HL-60/S4 treated with retinoic acid at 250 ng/mL for 4 days and 3 days (cell line): Measurements from ENCODE around the gene CRCP.
"Not testable (repeated sequence)": the region's sequence is repeated elsewhere in the genome, so short reads cannot be mapped to it uniquely, and the experiment has no call there.

ENCODE experiments used
- in situ Hi-C: fragments of 300-500 bp; cut with MboI; formaldehyde crosslinking; loops from 2 replicates; pipeline ENCODE4 v1.7.0; 2022; ENCODE audit warnings: low sequenced_read_pairs

The CRCP gene

DNA sequence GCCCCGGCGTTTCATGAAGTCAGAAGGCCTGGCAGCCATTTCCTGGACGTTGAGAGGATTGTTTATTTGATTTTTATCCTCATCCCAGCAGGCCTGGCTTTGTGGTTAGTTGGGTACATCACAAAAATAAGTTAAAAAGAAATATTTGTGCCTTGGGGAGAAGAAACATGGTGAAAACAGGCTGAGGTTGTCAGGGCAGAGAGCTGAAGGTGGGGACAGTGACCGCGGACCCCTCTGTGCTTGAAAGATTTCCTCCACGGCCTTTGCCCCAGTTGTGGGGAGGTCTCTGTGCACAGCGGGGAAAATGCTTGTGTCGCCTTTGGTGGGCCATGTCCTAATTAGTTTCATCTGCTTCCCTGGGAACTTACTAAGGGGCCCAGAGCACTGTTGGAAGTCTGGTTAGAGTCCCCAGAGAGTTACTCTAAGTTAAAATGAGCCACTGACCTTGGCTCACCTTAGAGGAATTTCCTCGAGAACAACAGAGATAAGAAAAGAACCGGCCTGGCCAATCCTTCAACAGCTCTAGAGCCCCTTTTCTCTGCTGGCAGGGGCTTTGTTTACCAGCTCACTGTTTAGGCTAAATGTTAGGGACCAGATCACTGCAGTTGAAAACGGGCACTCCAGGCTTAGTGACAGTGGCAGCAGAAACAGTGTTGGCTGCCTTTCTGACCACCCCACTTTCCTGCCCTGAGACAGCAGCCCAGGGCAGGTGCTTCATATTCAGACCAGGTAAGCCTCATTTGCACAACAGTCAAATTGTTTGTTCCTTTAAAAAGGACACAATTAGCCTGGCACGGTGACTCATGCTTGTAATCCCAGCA is 37.9 kb downstream of the CRCP start:
- in situ Hi-C loops = no loop called here

- in situ Hi-C loops = no loop called here
These were observed 39.0 kb downstream of the CRCP start for GRCh38 chr7:66153691-66154090.

GRCh38 chr7:66156035-66156434 is 41.4 kb downstream of the CRCP start:
- in situ Hi-C loops = not testable (repeated sequence)

DNA sequence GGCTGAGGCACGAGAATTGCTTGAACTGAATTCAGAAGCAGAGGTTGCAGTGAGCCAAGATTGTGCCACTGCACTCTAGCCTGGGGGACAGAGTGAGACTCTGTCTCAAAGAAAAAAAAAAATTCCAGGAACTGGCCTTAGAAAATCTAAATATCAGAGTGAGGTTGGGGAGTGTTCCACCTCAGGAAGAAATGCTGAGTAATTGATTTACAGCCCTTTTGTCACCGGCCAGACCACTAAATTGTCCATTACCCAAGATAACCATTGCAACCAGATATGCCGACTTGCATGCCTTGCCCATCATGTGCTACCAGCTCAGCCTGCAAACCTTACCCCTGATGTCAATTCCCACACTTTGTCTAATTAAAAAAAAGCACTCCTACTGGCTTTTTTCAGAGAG is 42.4 kb downstream of the CRCP start:
- in situ Hi-C loops = no loop called here

GRCh38 chr7:66162622-66163021 is 48.0 kb downstream of the CRCP start:
- in situ Hi-C loops = no loop called here

DNA sequence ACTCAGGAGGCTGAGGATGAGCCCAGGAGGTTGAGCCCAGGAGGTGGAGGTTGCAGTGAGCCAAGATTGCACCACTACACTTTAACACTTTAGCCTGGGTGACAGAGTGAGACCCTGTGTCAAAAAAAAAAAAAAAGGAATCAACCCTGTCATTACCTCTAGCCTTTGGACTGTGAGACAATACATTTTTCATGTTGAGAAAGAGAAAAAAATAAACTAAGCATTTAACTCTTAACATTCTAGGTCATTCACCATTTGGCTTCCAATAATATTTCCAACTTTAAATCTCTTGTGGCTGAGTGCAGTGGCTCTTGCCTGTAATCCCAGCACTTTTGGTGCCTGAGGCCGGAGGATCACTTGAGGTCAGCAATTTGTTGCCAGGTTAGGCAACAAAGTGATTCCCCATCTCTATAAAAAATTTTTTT is 48.6 kb downstream of the CRCP start:
- in situ Hi-C loops = no loop called here

GRCh38 chr7:66164356-66164755 is 49.7 kb downstream of the CRCP start:
- in situ Hi-C loops = no loop called here

DNA sequence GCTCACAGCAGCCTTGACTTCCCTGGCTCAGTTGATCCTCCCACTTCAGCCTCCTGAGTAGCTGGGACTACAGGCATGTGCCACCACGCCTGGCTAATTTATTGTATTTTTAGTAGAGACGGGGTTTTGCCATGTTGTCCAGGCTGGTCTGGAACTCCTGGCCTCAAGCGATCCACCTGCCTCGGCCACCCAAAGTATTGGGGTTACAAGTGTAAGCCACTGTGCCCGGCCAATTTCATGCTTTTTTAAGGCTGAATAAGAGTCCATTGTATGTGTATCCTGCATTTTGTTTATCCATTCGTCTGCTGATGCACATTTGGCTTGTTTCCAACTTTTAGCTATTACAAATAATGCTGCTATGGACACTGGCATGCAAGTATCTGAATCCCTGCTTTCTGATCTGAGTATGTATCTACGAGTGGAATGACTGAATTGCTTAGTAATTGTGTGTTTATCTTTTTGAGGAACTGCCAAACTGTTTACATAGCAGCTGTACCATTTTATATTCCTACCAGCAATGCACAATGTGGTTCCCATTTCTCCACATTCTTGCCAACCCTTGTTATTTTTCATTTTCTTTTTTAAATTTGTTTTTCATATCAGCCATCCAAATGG is 53.2 kb downstream of the CRCP start:
- in situ Hi-C loops = no loop called here

DNA sequence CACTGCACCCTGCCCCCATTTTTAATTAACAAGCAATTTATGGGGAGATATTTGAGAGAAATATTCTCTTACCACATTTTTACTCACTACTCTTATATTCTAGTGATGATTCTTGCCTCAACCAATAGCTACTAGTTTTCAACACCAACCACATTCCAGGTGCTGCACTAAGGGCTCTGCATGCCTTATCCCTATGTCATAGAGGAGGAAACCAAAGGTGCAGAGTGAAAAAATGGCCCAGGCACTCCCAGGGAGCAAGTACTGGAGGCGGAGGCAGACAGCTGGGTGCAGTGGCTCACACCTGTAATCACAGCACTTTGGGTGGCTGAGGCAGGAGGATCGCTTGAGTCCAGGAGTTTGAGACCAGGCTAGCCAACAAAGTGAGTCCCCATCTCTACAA is 55.0 kb downstream of the CRCP start:
- in situ Hi-C loops = no loop called here

- in situ Hi-C loops = no loop called here
These were observed 55.9 kb downstream of the CRCP start for GRCh38 chr7:66170309-66171231.

DNA sequence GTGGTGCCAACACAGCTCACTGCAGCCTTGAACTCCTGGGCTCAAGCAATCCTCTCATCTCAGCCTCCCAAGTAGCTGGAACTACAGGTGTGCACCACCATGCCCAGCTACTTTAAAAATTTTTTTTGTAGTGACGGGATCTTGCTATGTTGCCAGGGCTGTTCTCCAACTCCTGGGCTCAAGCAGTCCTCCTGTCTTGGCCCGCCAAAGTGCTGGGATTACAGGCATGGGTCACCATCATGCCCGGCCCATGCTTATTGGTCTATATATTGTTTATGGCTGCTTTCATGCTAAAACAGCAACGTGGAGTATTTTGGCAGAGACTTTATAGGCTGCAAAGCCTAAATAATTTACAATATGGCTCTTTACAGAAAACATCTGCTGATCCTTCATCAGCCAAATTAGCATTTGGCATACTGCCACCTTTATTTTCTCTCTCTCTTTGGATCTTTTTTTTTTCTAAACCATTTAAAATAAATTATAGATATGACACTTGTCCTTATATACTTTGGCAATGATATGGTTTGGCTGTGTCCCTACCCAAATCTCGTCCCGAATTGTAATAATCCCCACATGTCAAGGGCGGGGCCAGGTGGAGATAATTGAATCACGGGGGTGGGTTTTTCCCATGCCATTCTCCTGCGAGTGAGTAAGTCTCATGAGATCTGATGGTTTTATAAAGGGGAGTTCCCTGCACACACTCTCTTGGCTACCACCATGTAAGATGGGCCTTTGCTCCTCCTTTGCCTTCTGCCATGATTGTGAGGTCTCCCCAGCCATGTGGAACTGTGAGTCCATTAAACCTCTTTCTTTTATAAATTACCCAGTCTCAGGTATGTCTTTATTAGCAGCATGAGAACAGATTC is 58.1 kb downstream of the CRCP start:
- in situ Hi-C loops = not testable (repeated sequence)

GRCh38 chr7:66173856-66174255 is 59.2 kb downstream of the CRCP start:
- in situ Hi-C loops = no loop called here

- in situ Hi-C loops = not testable (repeated sequence)
These were observed 60.4 kb downstream of the CRCP start for GRCh38 chr7:66175006-66175405.

DNA sequence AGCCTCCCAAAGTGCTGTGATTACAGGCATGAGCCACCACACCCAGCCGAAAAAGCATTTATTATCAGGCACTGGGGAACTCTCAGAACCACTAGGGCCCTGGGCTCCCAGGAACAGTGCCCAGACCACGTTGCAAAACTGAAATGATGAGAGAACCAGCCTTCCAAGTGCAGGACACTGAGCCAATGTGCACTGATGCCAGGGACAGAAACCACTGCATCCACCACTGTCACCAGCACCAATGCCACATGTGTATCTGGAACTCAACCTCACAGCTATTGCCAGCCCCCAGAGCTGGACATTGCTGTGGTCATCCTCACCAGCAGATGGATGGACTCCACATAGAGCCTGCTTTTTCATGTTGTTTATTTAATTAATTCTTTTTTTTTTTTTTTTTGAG is 62.3 kb downstream of the CRCP start:
- in situ Hi-C loops = no loop called here

DNA sequence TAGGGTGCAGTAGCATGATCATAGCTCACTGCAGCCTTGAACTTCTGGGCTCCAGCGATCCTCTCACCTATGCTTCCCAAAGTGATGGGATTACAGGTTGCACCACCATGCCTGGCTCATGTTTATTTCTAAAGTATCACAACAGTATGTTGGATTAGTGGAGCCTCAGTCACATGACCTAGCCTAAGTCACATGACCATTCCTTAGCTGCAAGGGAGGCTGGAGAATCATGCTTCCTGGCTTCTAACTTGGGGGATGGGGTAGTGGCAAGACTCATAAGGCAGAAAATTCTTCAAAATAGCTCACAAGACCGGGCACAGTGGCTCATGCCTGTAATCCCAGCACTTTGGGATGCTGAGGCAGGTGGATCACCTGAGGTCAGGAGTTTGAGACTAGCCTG is 63.6 kb downstream of the CRCP start:
- in situ Hi-C loops = no loop called here

- in situ Hi-C loops = no loop called here
These were observed 66.7 kb downstream of the CRCP start for GRCh38 chr7:66181329-66181728.

DNA sequence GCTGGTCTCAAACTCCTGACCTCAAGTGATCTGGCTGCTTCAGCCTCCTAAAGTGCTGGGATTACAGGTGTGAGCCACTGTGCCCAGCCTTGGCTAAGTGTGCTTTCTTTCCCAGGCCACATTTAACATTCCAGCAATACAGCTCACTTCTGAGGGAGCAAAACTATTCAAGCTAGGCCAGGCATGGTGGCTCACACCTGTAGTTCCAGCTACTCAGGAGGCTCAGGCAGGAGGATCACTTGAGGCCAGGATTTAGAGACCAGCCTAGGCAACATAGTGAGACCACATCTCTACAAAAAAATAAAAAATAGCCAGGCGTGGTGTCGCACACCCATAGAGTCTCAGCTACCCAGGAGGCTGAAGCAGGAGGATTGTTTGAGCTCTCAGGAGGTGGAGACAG is 67.2 kb downstream of the CRCP start:
- in situ Hi-C loops = no loop called here

DNA sequence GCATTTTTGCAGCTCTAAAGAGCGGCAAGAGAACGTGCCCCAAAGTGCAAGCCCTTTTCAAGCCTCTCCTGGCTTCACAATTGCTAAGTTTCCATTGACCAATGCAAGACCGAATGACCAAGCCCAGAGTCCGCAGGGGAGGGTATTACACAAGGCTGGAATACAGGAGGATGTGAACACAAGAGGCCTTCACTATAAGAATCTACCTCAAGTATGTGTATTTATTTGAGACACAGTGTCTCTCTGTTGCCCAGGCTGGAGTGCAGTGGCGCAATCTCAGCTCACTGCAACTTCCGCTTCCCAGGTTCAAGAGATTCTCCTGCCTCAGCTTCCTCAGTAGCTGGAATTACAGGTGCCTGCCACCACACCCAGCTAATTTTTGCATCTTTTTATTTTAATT is 68.3 kb downstream of the CRCP start:
- in situ Hi-C loops = no loop called here

DNA sequence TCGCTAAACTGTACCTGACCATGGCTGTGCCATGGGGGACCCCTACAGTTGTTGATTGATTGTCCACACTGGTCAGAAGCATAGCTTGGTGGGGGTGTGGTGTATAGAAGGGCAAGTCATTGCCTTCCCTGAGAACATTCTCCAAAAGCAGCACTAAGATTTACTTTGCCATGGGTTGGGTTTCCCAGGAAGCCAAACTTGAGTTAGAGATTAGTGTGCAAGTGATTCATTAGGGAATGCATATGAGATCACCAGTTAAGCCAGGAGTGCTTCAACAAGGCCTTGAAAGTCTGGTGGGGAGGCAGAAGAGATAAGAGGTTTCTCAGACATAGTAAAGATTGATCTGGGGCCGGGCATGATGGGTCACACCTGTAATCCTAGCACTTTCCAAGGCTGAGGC is 69.1 kb downstream of the CRCP start:
- in situ Hi-C loops = no loop called here

GRCh38 chr7:66185680-66186187 is 71.1 kb downstream of the CRCP start:
- in situ Hi-C loops = no loop called here
